Stimulated activated CD8-positive, alpha-beta memory T cell treated with anti-CD3 and anti-CD28 coated beads, Interleukin-2, amount 100 ng/mL, for 48 hours (primary cell): ENCODE measurements around the gene SLC6A13.
"Not testable (repeated sequence)": the region's sequence is repeated elsewhere in the genome, so short reads cannot be mapped to it uniquely, and the experiment has no call there.

Experiments used
- DNase-seq, 2 donors: peaks; one replicate each; pipeline ENCODE4 v3.0.0-alpha.2; 2020; ENCODE audit warnings: low read depth in 2 of 2

The SLC6A13 gene

DNA sequence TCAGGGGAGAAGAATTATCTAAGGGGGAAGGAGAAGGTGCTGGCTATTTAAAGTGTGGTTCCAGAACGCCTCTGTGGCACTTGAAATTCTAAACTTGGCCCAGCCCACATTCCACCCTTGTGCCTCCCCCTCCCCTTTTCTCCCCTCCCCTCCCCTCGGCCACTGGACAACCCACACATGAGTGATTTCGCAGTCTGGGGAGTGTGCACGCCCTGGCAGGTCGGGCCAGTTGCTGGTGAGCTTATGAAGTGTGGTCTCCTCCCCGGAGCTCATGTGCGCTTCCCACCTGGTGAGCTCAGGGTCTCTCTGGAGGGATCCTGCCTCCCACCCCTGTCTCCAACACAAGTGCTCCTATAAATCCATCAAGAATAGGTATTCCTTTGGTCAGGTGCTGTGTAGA is at the start of gene SLC6A13:
Gene SLC6A13, minus strand, starts transcription at position 20 of the 400 bp plus-strand sequence. CDS start 2,784 bp downstream, outside the sequence.
- no peak for DNase-seq

- no peak for DNase-seq
Measured at GRCh38 chr12:308511-308910, 45.9 kb upstream of the SLC6A13 start.

DNA sequence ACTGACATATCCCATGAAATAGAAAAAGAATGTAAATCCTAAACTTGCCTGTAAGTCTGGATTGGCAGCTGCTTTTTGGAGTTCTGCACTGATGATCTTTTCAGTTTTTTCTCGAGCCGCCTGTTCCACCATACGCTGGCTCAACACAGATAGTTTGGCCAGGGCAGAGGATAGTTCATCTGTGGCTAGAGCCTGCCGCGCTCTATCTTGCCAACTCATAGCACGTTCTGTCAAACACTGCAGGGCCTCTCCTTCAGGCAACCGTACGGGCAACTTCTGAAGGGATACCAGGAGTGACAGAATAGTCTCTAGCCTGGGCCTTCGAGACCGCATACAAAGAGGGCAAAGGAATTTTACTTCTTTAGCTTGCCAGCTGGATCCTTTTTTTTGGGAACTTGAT is 44.8 kb upstream of the SLC6A13 start:
- DNase-seq = no peak

- no peak for DNase-seq
Measured at GRCh38 chr12:304805-305204, 42.2 kb upstream of the SLC6A13 start.

GRCh38 chr12:302766-303165 is 40.1 kb upstream of the SLC6A13 start:
- not testable (repeated sequence) for DNase-seq

DNA sequence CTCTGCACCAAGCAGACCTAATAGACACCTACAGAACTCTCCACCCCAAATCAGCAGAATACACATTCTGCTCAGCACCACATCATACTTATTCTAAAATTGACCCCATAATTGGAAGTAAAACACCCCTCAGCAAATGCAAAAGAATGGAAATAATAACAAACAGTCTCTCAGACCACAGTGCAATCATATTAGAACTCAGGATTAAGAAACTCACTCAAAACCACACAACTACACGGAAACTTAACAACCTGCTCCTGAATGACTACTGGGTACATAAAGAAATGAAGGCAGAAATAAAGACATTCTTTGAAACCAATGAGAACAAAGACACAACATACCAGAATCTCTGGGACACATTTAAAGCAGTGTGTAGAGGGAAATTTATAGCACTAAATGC is 37.5 kb upstream of the SLC6A13 start:
- DNase-seq = not testable (repeated sequence)

GRCh38 chr12:299511-299910 is 36.9 kb upstream of the SLC6A13 start:
- DNase-seq = not testable (repeated sequence)

- not testable (repeated sequence) for DNase-seq
Measured at GRCh38 chr12:298059-298458, 35.4 kb upstream of the SLC6A13 start.

DNA sequence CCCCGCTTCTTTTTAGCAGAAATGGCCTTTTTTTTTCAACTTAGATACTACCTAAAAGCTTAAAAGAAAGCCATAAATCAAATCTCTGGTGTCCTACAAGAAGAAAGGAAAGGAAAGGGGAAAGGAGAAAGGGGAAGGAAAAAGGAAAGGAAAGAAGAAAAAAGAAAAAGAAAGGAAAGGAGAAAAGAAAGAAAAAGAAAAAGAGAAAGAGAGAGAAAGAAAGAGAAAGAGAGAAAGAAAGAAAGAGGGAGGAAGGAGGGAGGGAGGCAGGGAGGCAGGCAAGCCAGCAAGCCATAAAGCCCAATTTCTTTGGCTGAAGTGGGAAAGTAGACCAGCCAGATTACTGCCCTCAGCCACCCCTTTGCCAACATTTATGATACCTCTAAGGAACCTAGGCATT is 32.5 kb upstream of the SLC6A13 start:
- no peak for DNase-seq

DNA sequence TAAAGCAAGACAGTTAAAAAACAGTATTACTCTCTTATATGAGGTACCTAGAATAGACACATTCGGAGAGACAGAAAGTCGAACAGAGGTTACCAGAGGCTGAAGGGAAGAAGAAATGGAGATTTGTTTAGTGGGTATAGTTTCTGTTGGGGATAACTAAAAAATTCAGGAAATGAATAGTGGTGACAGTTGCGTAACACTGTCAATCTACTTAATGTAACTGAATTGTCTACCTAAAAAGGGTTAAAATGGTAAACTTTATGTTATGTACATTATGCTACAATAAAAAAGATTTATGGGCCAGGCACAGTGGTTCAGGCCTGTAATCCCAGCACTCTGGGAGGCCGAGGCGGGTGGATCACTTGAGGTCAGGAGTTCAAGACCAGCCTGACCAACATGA is 30.6 kb upstream of the SLC6A13 start:
- DNase-seq = no peak

DNA sequence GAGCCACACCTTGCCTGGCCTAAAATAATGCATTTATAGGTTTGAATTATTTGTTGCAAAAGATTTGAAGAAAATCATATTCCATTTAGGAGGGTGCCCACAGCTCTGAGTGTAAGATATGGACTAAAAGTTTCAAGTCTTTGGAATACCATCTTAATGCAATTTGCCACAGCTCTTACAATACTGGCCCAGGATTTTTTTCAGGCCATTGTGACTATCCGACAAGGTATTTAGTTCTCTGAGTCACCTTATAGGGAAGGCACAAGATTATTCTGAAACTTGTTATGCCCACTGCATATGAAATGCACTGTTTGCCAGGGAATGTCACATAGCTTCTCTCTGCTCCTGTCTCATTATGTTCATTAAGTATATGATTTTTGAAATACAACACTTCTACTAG is 29.6 kb upstream of the SLC6A13 start:
- no peak for DNase-seq

DNA sequence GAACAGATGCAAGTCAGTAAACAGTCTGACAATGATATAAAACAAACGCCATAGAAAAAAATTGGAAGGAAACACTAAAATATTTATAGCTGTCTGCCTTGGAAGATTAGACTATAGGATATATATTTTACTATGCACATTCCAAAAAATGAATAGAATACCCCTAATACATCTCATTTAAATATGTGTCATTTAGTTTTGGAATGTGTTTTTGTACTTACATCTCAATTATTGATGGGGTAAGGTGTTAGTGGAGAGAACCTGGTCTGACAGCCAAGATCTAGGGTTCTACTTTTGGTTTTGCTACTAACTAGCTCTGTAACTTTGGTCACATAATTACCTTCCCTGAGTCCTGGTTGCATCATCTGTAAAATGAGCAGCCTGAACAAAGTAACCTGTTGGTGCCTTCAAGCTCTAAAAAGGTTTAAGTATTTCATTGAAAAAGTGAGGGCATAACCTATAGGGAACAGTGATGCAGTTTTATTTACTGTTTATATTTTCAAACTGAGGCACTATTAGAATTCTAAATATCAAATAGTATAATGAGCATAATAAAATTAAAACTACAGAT is 28.6 kb upstream of the SLC6A13 start:
- no peak for DNase-seq

DNA sequence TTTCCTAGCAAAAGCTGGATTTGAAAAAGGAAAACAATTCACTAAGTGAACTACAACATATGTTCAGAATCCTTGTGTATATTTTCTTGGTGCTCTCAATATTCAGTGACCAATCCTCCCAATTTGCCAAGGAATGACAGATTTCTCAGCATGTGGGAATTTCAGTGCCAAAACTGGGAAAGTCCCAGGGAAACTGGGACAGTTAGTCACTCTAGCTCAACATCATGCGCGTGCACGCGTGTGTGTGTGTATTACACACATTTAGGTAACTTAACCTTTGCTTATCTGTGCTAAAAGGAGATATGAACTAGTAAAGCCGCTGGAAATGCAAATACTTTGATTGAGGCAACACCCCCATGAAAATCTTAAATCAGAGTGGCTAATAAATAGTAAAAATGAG is 26.1 kb upstream of the SLC6A13 start:
- no peak for DNase-seq

DNA sequence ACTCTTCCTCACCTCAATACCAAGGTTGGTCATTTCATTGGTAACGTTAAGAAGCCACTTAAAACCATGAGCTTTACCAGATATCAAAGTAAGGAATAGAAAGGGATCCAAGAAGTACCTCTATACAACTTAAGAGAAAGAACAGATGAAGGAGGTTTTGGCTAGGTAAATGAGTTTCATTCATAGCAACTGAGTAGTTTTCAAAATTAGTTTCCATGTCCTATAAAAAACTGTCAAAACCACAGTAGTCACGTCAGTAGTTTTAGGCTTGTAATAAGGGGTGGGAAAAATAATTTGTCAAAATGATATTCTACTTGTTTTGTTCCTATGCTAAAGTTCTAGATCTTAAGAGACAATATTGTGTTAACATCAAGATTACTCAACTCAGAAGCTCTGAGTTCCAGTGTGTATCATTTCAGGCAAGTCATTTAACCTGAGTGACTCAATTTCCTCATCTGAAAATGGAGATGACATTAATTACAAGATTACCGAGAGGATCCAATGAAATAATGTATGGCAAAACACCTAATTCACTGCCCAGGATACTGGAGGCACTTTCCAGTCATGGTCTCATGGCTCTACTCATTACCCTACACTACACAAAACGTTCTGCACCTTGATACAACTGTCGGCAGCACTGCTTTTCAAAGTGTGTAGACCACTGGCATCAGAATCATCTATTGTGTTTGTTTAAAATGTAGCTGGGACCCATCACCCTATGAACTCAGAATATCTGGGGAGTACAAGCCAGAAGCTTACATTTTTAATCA is 24.1 kb upstream of the SLC6A13 start:
- DNase-seq = no peak

- DNase-seq = no peak
Measured at GRCh38 chr12:278046-278445, 15.4 kb upstream of the SLC6A13 start.

GRCh38 chr12:275812-276211 is 13.2 kb upstream of the SLC6A13 start:
- no peak for DNase-seq

DNA sequence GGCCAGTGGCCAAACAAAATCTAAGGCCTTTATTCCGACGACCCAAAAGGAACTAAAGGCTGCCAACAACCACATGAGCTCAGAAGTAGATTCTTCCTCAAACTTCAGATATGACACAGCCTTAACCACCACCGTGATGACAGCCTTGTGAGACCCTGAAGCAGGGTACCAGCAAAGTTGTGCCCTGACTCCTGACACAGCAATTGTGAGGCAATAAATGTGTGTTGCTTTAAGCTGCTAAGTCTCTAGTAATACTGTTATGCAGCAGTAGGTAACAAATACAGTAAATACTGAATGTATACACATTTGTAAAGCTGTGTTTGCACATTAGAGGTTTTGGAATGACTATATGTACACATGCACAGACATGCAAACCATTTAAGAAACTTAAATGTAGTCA is 10.7 kb upstream of the SLC6A13 start:
- DNase-seq = no peak

DNA sequence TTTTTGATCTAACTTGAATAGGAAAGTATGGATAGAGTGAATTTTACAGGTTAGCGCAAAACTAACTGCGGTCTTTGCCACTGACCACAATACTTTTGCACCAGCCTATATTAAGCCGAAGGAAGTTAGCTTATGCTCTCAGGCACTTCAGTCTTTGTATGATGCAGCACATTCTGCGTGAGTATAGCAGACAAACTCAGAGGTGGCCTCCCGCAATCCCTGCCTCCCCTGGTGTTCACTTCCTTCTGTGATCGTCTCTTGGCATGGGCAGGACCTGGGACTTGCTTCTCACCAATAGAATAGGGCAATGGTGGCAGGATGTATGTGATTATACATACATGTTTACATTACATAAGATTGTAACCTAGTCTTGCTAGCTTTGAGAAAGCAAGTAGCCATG is 10.3 kb upstream of the SLC6A13 start:
- no peak for DNase-seq

GRCh38 chr12:271161-271560 is 8.5 kb upstream of the SLC6A13 start:
- no peak for DNase-seq

- DNase-seq = no peak
Measured at GRCh38 chr12:269191-269590, 6.6 kb upstream of the SLC6A13 start.

DNA sequence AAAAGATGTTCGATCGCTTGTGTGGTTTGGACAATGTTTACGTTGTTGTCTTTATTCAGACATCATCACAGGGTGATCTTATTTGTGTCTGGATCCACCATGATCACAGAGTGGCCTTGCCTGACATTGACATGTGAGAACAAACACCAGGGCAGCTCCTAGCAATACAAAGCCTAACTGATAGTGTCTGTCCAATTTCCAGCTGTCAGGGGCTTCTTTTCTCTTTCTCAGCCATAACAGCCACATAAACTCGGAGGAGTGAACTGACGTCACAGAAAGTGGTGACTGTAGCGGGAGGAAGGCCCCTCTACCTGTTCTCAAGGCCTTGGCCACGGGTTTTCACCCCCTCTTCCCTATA is 5.8 kb upstream of the SLC6A13 start:
- no peak for DNase-seq

- no peak for DNase-seq
Measured at GRCh38 chr12:267581-268482, 5.2 kb upstream of the SLC6A13 start.

DNA sequence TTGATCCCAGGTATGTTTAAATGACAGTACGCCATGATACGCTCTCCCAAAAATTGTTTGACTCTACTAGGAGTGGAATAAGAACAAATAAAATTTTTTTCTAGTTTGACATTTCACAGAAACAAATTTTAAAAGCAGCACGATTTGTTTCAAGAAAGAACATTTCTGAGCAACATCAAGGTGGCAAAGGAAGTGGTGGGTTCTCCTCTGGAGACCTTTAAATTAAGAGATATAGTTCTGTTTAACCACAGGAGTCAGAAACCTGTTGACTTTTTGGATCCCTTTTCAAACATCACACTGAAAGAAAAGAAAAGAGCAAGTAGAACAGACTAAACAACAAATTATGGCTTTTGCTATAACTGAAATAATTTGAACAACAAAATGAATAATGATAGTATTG is 2.5 kb upstream of the SLC6A13 start:
- no peak for DNase-seq
